Natural killer cell (primary cell): ENCODE results near the gene COL16A1. TPM values are rescaled to one million over a fixed set of nuclear protein-coding genes. Genes with fewer than 3 reads are reported as not detected.
A peak's percentile ranks its signal among the peaks of the same experiment; 100 is the strongest.

ENCODE experiments used
- ATAC-seq, 3 donors: fragments of 150-1000 bp in 2 of 3; fragments of 200-7000 bp in 1 of 3; cut with Tn5 transposase; 1 replicate in 1 of 3; 2 replicates in 2 of 3; pipeline ENCODE4 v1.10.0; 2021; ENCODE audit warnings: mild to moderate bottlenecking in 2 of 3, moderate library complexity in 2 of 3
- DNase-seq, 2 donors: peaks; one replicate each; pipeline versions ENCODE4 v3.0.0 to v3.0.0-alpha.2; 2013 to 2021; ENCODE audit warnings: mixed read lengths in 1 of 2
- H3K27ac ChIP-seq: one replicate; pipeline ENCODE4 v1.5.1; 2013; ENCODE audit warnings: mild to moderate bottlenecking, low read length
- H3K27me3 ChIP-seq: one replicate; pipeline ENCODE4 v1.6.1; 2013; ENCODE audit warnings: low read length; ENCODE audit not compliant: control insufficient read depth, insufficient read depth
- H3K36me3 ChIP-seq: one replicate; pipeline ENCODE4 v1.6.1; 2013; ENCODE audit warnings: low read length; ENCODE audit not compliant: control insufficient read depth, insufficient read depth
- H3K4me1 ChIP-seq: one replicate; pipeline ENCODE4 v1.6.1; 2013; ENCODE audit warnings: low read length; ENCODE audit not compliant: control insufficient read depth, insufficient read depth
- H3K4me3 ChIP-seq: one replicate; pipeline ENCODE4 v1.5.1; 2013; ENCODE audit warnings: low read length
- H3K9me3 ChIP-seq: one replicate; pipeline ENCODE4 v1.6.1; 2013; ENCODE audit warnings: low read length; ENCODE audit not compliant: control insufficient read depth, insufficient read depth
- H3K27ac Mint-ChIP-seq, 2 donors: one replicate each; pipeline ENCODE4 v1.8.0; 2022; ENCODE audit warnings: mild to moderate bottlenecking in 2 of 2, mixed read lengths in 2 of 2, moderate library complexity in 1 of 2
- H3K27me3 Mint-ChIP-seq, 2 donors: one replicate each; pipeline ENCODE4 v1.8.0; 2022; ENCODE audit warnings: low read depth in 2 of 2, mixed read lengths in 2 of 2
- H3K36me3 Mint-ChIP-seq: one replicate; pipeline ENCODE4 v1.8.0; 2022; ENCODE audit warnings: mixed read lengths
- H3K4me1 Mint-ChIP-seq, 2 donors: one replicate each; pipeline ENCODE4 v1.8.0; 2022; ENCODE audit warnings: mixed read lengths in 2 of 2
- H3K4me3 Mint-ChIP-seq: one replicate; pipeline ENCODE4 v1.8.0; 2022; ENCODE audit warnings: mild to moderate bottlenecking, moderate library complexity, mixed read lengths
- H3K9me3 Mint-ChIP-seq, 2 donors: one replicate each; pipeline ENCODE4 v1.8.0; 2022; ENCODE audit warnings: mixed read lengths in 2 of 2
- whole genome bisulfite sequencing: methylation state at CpG from one replicate; pipeline ENCODE4 v1.1.7; 2013; ENCODE audit warnings: missing lambda C conversion rate; ENCODE audit not compliant: insufficient coverage; 5-methylcytosine and 5-hydroxymethylcytosine counted together
- intact Hi-C: fragments of 100-400 bp; cut with micrococcal nuclease; formaldehyde crosslinking; loops from one replicate; pipeline ENCODE4 v1.14.2; 2022
- total RNA-seq, 4 donors: library from RNA; stranded (reverse); fragments of 120-200 nt in 1 of 4; gene quantifications; one replicate each; pipeline versions ENCODE4 v1.2.3 to v1.2.4, GENCODE V29; 2013 to 2022
- TF ChIP-seq, protein P1 (sequence below): fragments of 200-600 bp; IDR thresholded peaks from one replicate; pipeline ENCODE4 v1.8.0; 2022; ENCODE audit warnings: antibody characterized with exemption

The COL16A1 gene
- total RNA-seq, 3 donors from 2014 or later (not counting 1 experiment from before 2014, with no cell fraction given) = 0.14 TPM; not detected in 2

DNA sequence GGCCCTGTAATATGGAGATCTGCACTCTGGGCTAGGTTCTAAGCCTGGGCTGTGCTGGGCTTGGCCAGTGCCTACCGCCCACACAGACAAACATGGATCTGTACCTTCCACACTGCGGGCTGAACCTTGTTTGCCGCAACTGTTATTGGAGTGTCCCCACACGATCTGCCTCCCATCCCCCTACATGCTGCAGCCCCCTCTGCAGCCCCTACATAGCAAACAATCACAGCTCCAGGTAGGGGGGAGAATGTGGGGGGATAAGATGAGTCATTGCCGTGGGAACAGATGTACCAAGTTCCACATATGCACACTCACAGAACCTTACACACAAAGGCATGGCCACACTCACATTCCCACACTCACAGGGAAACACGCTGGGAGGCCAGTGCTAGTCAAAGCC is 88.4 kb downstream of the COL16A1 start:
- no peaks in the 10 kb centered on the region for H3K36me3 ChIP-seq
- TF ChIP-seq, protein P1, sequence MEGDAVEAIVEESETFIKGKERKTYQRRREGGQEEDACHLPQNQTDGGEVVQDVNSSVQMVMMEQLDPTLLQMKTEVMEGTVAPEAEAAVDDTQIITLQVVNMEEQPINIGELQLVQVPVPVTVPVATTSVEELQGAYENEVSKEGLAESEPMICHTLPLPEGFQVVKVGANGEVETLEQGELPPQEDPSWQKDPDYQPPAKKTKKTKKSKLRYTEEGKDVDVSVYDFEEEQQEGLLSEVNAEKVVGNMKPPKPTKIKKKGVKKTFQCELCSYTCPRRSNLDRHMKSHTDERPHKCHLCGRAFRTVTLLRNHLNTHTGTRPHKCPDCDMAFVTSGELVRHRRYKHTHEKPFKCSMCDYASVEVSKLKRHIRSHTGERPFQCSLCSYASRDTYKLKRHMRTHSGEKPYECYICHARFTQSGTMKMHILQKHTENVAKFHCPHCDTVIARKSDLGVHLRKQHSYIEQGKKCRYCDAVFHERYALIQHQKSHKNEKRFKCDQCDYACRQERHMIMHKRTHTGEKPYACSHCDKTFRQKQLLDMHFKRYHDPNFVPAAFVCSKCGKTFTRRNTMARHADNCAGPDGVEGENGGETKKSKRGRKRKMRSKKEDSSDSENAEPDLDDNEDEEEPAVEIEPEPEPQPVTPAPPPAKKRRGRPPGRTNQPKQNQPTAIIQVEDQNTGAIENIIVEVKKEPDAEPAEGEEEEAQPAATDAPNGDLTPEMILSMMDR = no peak
- H3K27me3 ChIP-seq = peaks cover 22% of the 10 kb centered on the region
- H3K27ac Mint-ChIP-seq = no peak overlapping the region
- no peak overlapping the region for H3K4me3 Mint-ChIP-seq
- DNase-seq = no peak
- H3K9me3 ChIP-seq = no peaks in the 10 kb centered on the region
- no peaks in the 10 kb centered on the region for H3K36me3 Mint-ChIP-seq
- intact Hi-C loops = no loop called here
- H3K4me3 ChIP-seq = no peak overlapping the region
- H3K4me1 ChIP-seq = peaks cover 9% of the 10 kb centered on the region
- WGBS = 95% methylated on average over 5 of the region's 6 CpGs
- H3K4me1 Mint-ChIP-seq = peaks cover 5% of the 10 kb centered on the region in 2 donors
- H3K9me3 Mint-ChIP-seq = no peaks in the 10 kb centered on the region
- ATAC-seq = no peak
- peaks cover 13 to 29% of the 10 kb centered on the region in 2 donors for H3K27me3 Mint-ChIP-seq
- H3K27ac ChIP-seq = no peak overlapping the region

DNA sequence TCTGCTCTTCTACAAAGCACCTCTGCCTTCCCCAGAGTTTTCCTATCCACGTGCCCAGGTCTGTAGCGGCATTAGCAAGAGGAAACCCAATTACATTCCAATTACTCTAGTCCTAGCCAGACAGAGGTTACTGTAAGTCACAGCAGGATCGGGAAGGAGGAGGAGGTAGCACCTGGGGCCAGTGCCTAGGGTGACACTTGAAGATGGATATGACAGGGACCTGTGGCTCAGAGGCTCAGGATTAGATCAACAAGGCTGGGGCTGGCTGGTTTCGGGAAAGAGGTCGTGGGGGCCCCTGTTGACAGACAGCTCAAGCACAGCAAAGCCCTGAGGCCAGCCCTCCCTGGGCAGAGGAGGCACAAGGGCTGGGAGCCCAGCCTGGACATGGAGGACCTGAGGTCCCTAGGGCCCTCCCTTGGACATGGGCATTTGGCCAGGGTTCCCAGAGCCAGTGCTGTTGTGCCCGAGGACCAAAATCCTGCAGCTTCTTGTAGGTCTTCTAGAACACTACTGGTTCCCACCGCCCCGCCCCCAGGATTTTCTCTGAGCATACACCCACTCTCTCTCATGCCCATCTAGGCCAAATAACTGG is 89.3 kb downstream of the COL16A1 start:
- no peak overlapping the region for H3K27ac Mint-ChIP-seq
- peaks cover 22% of the 10 kb centered on the region for H3K27me3 ChIP-seq
- no peaks in the 10 kb centered on the region for H3K36me3 Mint-ChIP-seq
- no peaks in the 10 kb centered on the region for H3K36me3 ChIP-seq
- ATAC-seq (no peak), DNase-seq (peak in 1 of 2 donors; percentile 1)
- H3K9me3 Mint-ChIP-seq = no peaks in the 10 kb centered on the region
- TF ChIP-seq, protein P1 = no peak
- intact Hi-C loops = no loop called here
- H3K27me3 Mint-ChIP-seq = peaks cover 13 to 26% of the 10 kb centered on the region in 2 donors
- peaks cover 5% of the 10 kb centered on the region in 2 donors for H3K4me1 Mint-ChIP-seq
- H3K27ac ChIP-seq = no peak overlapping the region
- peaks cover 9% of the 10 kb centered on the region for H3K4me1 ChIP-seq
- no peak overlapping the region for H3K4me3 ChIP-seq
- no peaks in the 10 kb centered on the region for H3K9me3 ChIP-seq
- H3K4me3 Mint-ChIP-seq = no peak overlapping the region
- WGBS = 89% methylated on average over 8 of the region's 8 CpGs

DNA sequence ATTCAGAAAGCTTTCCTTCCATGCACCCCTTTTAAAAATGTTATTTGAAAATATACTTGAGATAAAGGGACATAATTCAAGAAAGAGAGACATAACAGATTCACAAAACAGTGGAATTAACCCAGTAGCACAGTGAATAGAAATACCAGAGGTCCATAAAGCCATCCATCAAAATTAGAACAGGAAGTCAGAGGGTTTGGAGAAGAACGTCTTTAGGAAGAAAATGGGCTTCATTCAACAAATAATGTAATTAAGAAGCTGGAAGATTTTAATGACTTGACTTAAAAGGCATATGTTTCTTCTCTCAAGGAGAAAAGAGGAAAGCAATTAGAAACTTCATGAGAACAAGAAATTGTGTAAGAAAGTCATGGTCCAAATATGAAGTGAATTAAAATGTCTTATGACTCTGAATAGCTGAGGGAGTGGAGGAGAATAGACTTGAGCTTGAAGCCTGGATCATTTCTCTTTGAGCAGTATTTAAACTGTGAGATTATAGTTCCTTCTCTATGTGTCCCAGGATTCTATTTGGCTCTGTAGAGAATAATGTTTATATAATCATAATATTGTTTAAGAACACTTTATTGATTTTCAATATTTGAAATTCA is 94.2 kb downstream of the COL16A1 start:
- Histone ChIP-seq H3K9me3 (no peaks in the 10 kb centered on the region), H3K4me3 (no peak overlapping the region), H3K4me1 (no peaks in the 10 kb centered on the region), H3K27me3 (no peaks in the 10 kb centered on the region), H3K27ac (no peak overlapping the region), H3K36me3 (no peaks in the 10 kb centered on the region)
- Mint-ChIP-seq H3K4me1 (no peaks in the 10 kb centered on the region), H3K9me3 (no peaks in the 10 kb centered on the region), H3K27me3 (peaks cover 0 to 7% of the 10 kb centered on the region in 2 donors), H3K36me3 (no peaks in the 10 kb centered on the region), H3K4me3 (no peak overlapping the region), H3K27ac (no peak overlapping the region)
- TF ChIP-seq, protein P1 = no peak
- DNase-seq = no peak
- ATAC-seq = no peak
- 9% methylated on average over 1 of the region's 1 CpG for WGBS
- intact Hi-C loops = no loop called here
